ENCODE measurements around the gene CDC5L.

The CDC5L gene

DNA sequence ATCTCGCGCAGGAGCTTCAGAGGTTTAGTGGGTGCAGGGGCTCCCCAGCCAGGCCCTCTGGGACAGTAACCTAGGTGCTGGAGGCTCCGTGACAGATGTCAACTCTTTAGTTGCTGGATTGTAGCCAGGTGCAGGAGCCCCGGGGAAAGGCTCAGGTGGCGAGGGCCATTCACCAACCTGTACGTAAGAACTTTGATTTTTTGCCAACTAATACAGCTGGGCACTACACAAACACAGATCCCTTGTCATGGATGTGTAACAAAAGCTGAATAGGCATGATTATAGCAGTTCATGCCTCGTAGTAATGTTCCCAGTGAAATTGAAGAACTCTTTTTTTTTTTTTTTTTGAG is 82.6 kb downstream of the CDC5L start:
- H3K4me3 ChIP-seq (ENCODE audit: low read length) = no peak overlapping the region
- DNase-seq (ENCODE audit: low read depth) = no peak
- TF ChIP-seq, protein P1, sequence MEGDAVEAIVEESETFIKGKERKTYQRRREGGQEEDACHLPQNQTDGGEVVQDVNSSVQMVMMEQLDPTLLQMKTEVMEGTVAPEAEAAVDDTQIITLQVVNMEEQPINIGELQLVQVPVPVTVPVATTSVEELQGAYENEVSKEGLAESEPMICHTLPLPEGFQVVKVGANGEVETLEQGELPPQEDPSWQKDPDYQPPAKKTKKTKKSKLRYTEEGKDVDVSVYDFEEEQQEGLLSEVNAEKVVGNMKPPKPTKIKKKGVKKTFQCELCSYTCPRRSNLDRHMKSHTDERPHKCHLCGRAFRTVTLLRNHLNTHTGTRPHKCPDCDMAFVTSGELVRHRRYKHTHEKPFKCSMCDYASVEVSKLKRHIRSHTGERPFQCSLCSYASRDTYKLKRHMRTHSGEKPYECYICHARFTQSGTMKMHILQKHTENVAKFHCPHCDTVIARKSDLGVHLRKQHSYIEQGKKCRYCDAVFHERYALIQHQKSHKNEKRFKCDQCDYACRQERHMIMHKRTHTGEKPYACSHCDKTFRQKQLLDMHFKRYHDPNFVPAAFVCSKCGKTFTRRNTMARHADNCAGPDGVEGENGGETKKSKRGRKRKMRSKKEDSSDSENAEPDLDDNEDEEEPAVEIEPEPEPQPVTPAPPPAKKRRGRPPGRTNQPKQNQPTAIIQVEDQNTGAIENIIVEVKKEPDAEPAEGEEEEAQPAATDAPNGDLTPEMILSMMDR (conservative IDR thresholded peaks at IDR 0.05; ENCODE audit: low read depth, low read length) = no peak

- no peak overlapping the region for H3K4me3 ChIP-seq (ENCODE audit: low read length)
- TF ChIP-seq, protein P1 (conservative IDR thresholded peaks at IDR 0.05; ENCODE audit: low read depth, low read length) = no peak
- no peak for DNase-seq (ENCODE audit: low read depth)
These were observed 83.2 kb downstream of the CDC5L start for GRCh38 chr6:44470746-44471145.

- DNase-seq (ENCODE audit: low read depth) = no peak
- TF ChIP-seq, protein P1 (conservative IDR thresholded peaks at IDR 0.05; ENCODE audit: low read depth, low read length) = no peak
- H3K4me3 ChIP-seq (ENCODE audit: low read length) = no peak overlapping the region
These were observed 83.9 kb downstream of the CDC5L start for GRCh38 chr6:44471271-44471981.

DNA sequence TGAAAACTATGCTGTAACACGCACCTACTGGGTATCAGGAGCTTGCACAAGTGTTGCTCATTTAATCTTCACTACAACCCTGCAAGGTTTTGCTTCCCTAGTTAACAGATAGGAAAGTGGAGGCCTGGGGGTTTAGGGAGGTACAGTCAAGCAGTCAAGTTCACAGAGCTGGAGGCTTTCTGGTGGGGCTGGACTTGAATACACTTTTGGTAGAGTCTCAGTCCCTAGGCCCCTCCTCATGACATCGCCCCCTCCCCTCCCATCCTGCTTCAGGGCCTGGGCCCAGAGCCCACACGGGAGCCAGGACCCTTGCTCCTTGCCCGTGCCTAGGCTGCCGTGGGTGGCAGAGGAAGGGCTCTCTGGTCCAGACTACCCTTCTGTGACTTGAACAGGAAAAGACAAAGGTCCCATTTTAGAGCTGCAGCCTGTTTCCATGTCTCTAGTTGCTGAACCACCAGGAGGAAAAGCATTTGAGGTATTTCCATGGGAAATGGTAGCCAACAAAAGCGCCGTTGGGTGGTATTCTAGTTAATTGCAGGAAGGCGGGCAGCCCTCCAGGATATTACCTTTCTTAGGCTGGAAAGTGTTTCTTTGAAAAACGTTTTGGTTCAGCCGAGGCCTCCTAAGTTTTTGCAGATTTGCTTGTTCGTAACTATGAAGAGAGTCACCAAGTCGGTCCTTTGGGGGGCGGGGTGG is 84.9 kb downstream of the CDC5L start:
- no peak for DNase-seq (ENCODE audit: low read depth)
- TF ChIP-seq, protein P1 (conservative IDR thresholded peaks at IDR 0.05; ENCODE audit: low read depth, low read length) = no peak
- no peak overlapping the region for H3K4me3 ChIP-seq (ENCODE audit: low read length)

GRCh38 chr6:44473393-44474189 is 86.1 kb downstream of the CDC5L start:
- H3K4me3 ChIP-seq (ENCODE audit: low read length) = no peak overlapping the region
- DNase-seq (ENCODE audit: low read depth) = no peak
- TF ChIP-seq, protein P1 (conservative IDR thresholded peaks at IDR 0.05; ENCODE audit: low read depth, low read length) = no peak

- H3K4me3 ChIP-seq (ENCODE audit: low read length) = no peak overlapping the region
- TF ChIP-seq, protein P1 (conservative IDR thresholded peaks at IDR 0.05; ENCODE audit: low read depth, low read length) = no peak
- no peak for DNase-seq (ENCODE audit: low read depth)
These were observed 86.7 kb downstream of the CDC5L start for GRCh38 chr6:44474190-44474631.

Data from retinal pigment epithelial cell (primary cell).